PC-9 (cell line): ENCODE results near the gene THUMPD3. TPM values are rescaled to one million over a fixed set of nuclear protein-coding genes. Genes with fewer than 3 reads are reported as not detected.

Experiments
- BruUV-seq: library from RNA; stranded (reverse); fragments of 400-500 nt; replicated peaks from 2 replicates; lab custom pipeline; 2021; lab: Mats Ljungman, UMichigan
- CTCF ChIA-PET: fragments of 300-600 bp; sonication (Branson Sonifier 250); formaldehyde crosslinking; loops from one replicate; lab custom pipeline; 2022; ENCODE audit warnings: antibody characterized with exemption; lab: Charles Lee
- POLR2A ChIA-PET: fragments of 300-600 bp; sonication (Branson Sonifier 250); formaldehyde crosslinking; loops from one replicate; lab custom pipeline; 2022; ENCODE audit warnings: antibody characterized with exemption; ENCODE audit not compliant: unreplicated experiment; lab: Charles Lee
- DNase-seq, 2 experiments: peaks; one replicate each; pipeline versions ENCODE4 v3.0.0 to v3.0.0-alpha.2; 2015 to 2022; ENCODE audit warnings: mixed read lengths in 1 of 2
- H2AFZ ChIP-seq: fragments of 200-600 bp; sonication (generic); 2 replicates; pipeline ENCODE4 v1.8.1; 2017; ENCODE audit warnings: antibody characterized with exemption
- H3F3A ChIP-seq: fragments of 200-600 bp; sonication (generic); 2 replicates; pipeline ENCODE4 v1.8.1; 2017; ENCODE audit warnings: antibody characterized with exemption, mild to moderate bottlenecking, low read depth; ENCODE audit not compliant: insufficient read depth
- H3K27ac ChIP-seq: fragments of 200-600 bp; sonication (generic); 2 replicates; pipeline ENCODE4 v1.6.1; 2016; ENCODE audit warnings: mixed run types
- H3K27me3 ChIP-seq: fragments of 200-600 bp; sonication (generic); 2 replicates; pipeline ENCODE4 v1.6.1; 2016; ENCODE audit warnings: low read depth, mixed run types; ENCODE audit not compliant: insufficient read depth
- H3K36me3 ChIP-seq: fragments of 200-600 bp; sonication (generic); 2 replicates; pipeline ENCODE4 v1.6.1; 2016; ENCODE audit warnings: low read depth, mixed run types
- H3K4me1 ChIP-seq: fragments of 200-600 bp; sonication (generic); replicated peaks from 2 replicates; pipeline ENCODE4 v1.6.1; 2016; ENCODE audit warnings: mixed run types; ENCODE audit not compliant: insufficient read depth
- H3K4me2 ChIP-seq: fragments of 200-600 bp; sonication (generic); 2 replicates; pipeline ENCODE4 v1.6.1; 2017; ENCODE audit warnings: mixed run types
- H3K4me3 ChIP-seq: fragments of 200-600 bp; sonication (generic); 2 replicates; pipeline ENCODE4 v1.6.1; 2016; ENCODE audit warnings: mixed run types
- H3K79me2 ChIP-seq: fragments of 200-600 bp; sonication (generic); 2 replicates; pipeline ENCODE4 v1.6.1; 2017; ENCODE audit warnings: low read depth, mixed run types
- H3K9me2 ChIP-seq: fragments of 200-600 bp; sonication (generic); 2 replicates; pipeline ENCODE4 v1.8.1; 2017; ENCODE audit warnings: mild to moderate bottlenecking; ENCODE audit not compliant: insufficient read depth
- H3K9me3 ChIP-seq: fragments of 200-600 bp; sonication (generic); 2 replicates; pipeline ENCODE4 v1.8.1; 2016; ENCODE audit warnings: low read depth; ENCODE audit not compliant: insufficient read depth
- H4K20me1 ChIP-seq: fragments of 200-600 bp; sonication (generic); 2 replicates; pipeline ENCODE4 v1.8.1; 2017; ENCODE audit not compliant: insufficient read depth
- EZH2 ChIP-seq: fragments of 200-600 bp; sonication (generic); IDR thresholded peaks from 2 replicates; pipeline ENCODE4 v1.8.0; 2017; ENCODE audit warnings: antibody characterized with exemption, low read depth
- intact Hi-C: fragments of 100-400 bp; cut with micrococcal nuclease; formaldehyde crosslinking; loops from one replicate; pipeline ENCODE4 v1.10.0; 2022; ENCODE audit not compliant: unreplicated experiment
- total RNA-seq: library from RNA; stranded (reverse); gene quantifications from 2 replicates; pipeline ENCODE4 v1.2.3, GENCODE V29; 2021
- TF ChIP-seq, protein P1 (sequence below): fragments of 200-600 bp; sonication (generic); conservative IDR thresholded peaks from 2 replicates; pipeline ENCODE4 v1.6.1; 2017; ENCODE audit warnings: mixed run types, antibody characterized with exemption, mild to moderate bottlenecking, moderate library complexity

Gene THUMPD3
- total RNA-seq, 1 experiment from 2014 or later: 48.8 TPM

- Histone ChIP-seq H3K9me2 (no peaks in the 10 kb centered on the region), H3K4me2 (peak overlapping the region; percentile 35), H2AFZ (no peak overlapping the region), H3K4me3 (no peak overlapping the region), H3K27me3 (no peaks in the 10 kb centered on the region), H4K20me1 (no peaks in the 10 kb centered on the region), H3F3A (peaks cover 7% of the 10 kb centered on the region; the same call in 1 of the 2 replicates), H3K4me1 (peaks cover 23% of the 10 kb centered on the region), H3K36me3 (no peaks in the 10 kb centered on the region), H3K79me2 (no peaks in the 10 kb centered on the region), H3K9me3 (no peaks in the 10 kb centered on the region), H3K27ac (peak overlapping the region; percentile 73)
- intact Hi-C loops: no loop called here
- DNase-seq: peak in 1 of 2 experiments; percentile 35
- BruUV-seq: no TSS peak
- ChIA-PET POLR2A (interaction anchor here (0.7 kb wide), 1 partner anchor 224 kb away, joined by 3 read pairs; no protein-coding TSS in a partner anchor), CTCF (no interaction called here)
- TF ChIP-seq, protein P1, sequence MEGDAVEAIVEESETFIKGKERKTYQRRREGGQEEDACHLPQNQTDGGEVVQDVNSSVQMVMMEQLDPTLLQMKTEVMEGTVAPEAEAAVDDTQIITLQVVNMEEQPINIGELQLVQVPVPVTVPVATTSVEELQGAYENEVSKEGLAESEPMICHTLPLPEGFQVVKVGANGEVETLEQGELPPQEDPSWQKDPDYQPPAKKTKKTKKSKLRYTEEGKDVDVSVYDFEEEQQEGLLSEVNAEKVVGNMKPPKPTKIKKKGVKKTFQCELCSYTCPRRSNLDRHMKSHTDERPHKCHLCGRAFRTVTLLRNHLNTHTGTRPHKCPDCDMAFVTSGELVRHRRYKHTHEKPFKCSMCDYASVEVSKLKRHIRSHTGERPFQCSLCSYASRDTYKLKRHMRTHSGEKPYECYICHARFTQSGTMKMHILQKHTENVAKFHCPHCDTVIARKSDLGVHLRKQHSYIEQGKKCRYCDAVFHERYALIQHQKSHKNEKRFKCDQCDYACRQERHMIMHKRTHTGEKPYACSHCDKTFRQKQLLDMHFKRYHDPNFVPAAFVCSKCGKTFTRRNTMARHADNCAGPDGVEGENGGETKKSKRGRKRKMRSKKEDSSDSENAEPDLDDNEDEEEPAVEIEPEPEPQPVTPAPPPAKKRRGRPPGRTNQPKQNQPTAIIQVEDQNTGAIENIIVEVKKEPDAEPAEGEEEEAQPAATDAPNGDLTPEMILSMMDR: no peak
- no peak for TF ChIP-seq EZH2
These were observed 22.9 kb upstream of the THUMPD3 start for GRCh38 chr3:9339761-9340471.

DNA sequence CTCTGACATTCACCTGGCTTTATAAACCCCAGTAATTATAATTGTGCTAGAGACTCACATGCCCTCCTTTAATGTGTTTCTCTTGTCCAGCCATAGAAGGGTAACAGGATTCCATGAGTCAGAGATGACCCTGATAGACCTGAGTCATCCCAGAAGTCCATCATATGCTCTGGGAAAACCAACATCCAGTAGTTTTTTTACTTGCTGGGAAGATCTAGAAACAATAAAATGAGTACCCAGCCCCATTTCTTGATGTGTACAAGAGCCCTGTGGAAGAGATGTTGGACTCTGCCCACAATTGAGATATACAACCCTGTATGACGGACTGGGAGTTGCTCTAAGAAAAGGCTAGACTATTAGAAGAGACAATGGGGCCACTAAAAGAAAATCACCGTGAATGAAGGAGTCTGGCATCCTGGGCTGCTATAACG is 22.4 kb upstream of the THUMPD3 start:
- no peaks in the 10 kb centered on the region for H3K79me2 ChIP-seq
- ChIA-PET POLR2A (no interaction called here), CTCF (no interaction called here)
- intact Hi-C loops: no loop called here
- H3K36me3 ChIP-seq: no peaks in the 10 kb centered on the region
- no peak overlapping the region for H2AFZ ChIP-seq
- peaks cover 7% of the 10 kb centered on the region; the same call in 1 of the 2 replicates for H3F3A ChIP-seq
- H3K4me1 ChIP-seq: peaks cover 23% of the 10 kb centered on the region
- no peaks in the 10 kb centered on the region for H3K9me2 ChIP-seq
- H3K9me3 ChIP-seq: no peaks in the 10 kb centered on the region
- no peaks in the 10 kb centered on the region for H3K27me3 ChIP-seq
- peak overlapping the region; percentile 35 for H3K4me2 ChIP-seq
- peak overlapping the region; percentile 73 for H3K27ac ChIP-seq
- DNase-seq: peak; percentile 8 to 66
- no peak overlapping the region for H3K4me3 ChIP-seq
- no peaks in the 10 kb centered on the region for H4K20me1 ChIP-seq
- no TSS peak for BruUV-seq
- TF ChIP-seq, protein P1: no peak
- TF ChIP-seq EZH2: no peak

- H3K79me2 ChIP-seq: no peaks in the 10 kb centered on the region
- no peak for TF ChIP-seq EZH2
- TF ChIP-seq, protein P1: no peak
- intact Hi-C loops: no loop called here
- H3K4me3 ChIP-seq: no peak overlapping the region
- H3K27ac ChIP-seq: peak overlapping the region; percentile 6; the same call in 1 of the 2 replicates
- H3K9me2 ChIP-seq: no peaks in the 10 kb centered on the region
- no peaks in the 10 kb centered on the region for H3K27me3 ChIP-seq
- ChIA-PET POLR2A (no interaction called here), CTCF (interaction anchor here (1.1 to 1.4 kb wide), 2 partner anchors 10 to 371 kb away, joined by 5 to 6 read pairs; no protein-coding TSS in a partner anchor)
- BruUV-seq: no TSS peak
- H3K9me3 ChIP-seq: no peaks in the 10 kb centered on the region
- peaks cover 7% of the 10 kb centered on the region; the same call in 1 of the 2 replicates for H3F3A ChIP-seq
- H3K36me3 ChIP-seq: no peaks in the 10 kb centered on the region
- H2AFZ ChIP-seq: no peak overlapping the region
- peak in 1 of 2 experiments; percentile 19 for DNase-seq
- H3K4me2 ChIP-seq: peak overlapping the region; percentile 18
- H3K4me1 ChIP-seq: peaks cover 23% of the 10 kb centered on the region
- H4K20me1 ChIP-seq: no peaks in the 10 kb centered on the region
These were observed 20.2 kb upstream of the THUMPD3 start for GRCh38 chr3:9342696-9343095.
